Prostate gland (tissue), 2 donors: Measurements from ENCODE around the gene ATG101.

ENCODE experiments used
- CTCF ChIP-seq, 4 experiments: fragments of 200-600 bp in 2 of 4; fragments of 450-650 bp in 2 of 4; sonication (generic) in 2 of 4; IDR thresholded peaks; 1 replicate in 3 of 4; 2 replicates in 1 of 4; pipeline ENCODE4 v1.5.1; 2016 to 2019; ENCODE audit warnings: antibody characterized with exemption in 4 of 4, mild to moderate bottlenecking in 2 of 4, moderate library complexity in 2 of 4
- POLR2AphosphoS5 ChIP-seq: sonication (generic); formaldehyde crosslinking; IDR thresholded peaks from one replicate; pipeline ENCODE4 v1.6.1; 2017; ENCODE audit warnings: antibody characterized with exemption

- TF ChIP-seq CTCF (IDR thresholded peaks at IDR 0.05) (no peak), POLR2AphosphoS5 (no peak)
Observed at GRCh38 chr12:52063082-52063924, 6.5 kb upstream of the ATG101 start.
